ENCODE measurements around the gene PPFIBP1.

The PPFIBP1 gene

DNA sequence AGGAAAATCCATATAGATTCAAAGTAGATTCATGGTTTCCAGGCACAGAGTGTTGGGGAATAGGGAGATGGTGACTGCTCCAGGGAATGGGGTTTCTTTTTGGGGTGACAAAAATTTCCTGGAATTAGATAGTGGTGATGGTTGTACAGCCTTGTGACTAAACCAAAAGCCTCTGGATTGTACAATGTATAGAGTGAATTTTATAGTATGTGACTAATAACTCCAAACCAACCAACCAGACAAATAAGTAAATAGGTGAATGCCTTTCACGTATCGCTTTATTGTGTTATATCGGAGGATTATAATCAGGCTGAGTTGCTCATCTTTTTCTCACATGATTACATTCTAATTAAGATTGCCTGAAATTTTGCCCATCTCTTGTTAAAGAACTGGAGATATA, 24.6 kb upstream of the PPFIBP1 start:
- Histone ChIP-seq H3K14ac (ENCODE audit: low read length in 2 of 2) (no peak overlapping the region), H2BK12ac (ENCODE audit: low read length in 2 of 2) (no peak overlapping the region), H2BK120ac (ENCODE audit: low read depth, low read length) (no peak overlapping the region), H3K79me1 (replicated peaks; ENCODE audit: low read length, poor library complexity, severe bottlenecking) (no peaks in the 10 kb centered on the region), H3K4me3 (ENCODE audit: insufficient read depth in 1 of 2, low read depth in 1 of 2, low read length in 2 of 2) (no peak overlapping the region), H3K23ac (ENCODE audit: low read length in 2 of 2) (no peak overlapping the region), H2BK5ac (ENCODE audit: low read depth, low read length, poor library complexity, severe bottlenecking) (no peak overlapping the region), H2AFZ (ENCODE audit: low read depth, low read length) (no peak overlapping the region), H3K27me3 (ENCODE audit: control insufficient read depth in 1 of 2, insufficient read depth in 1 of 2, low read length in 2 of 2) (no peaks in the 10 kb centered on the region), H3K18ac (ENCODE audit: low read depth in 1 of 2, low read length in 2 of 2) (no peak overlapping the region), H3K27ac (ENCODE audit: low read length, poor library complexity, severe bottlenecking) (no peak overlapping the region), H3K36me3 (ENCODE audit: control insufficient read depth in 1 of 2, insufficient read depth in 2 of 2, low read depth in 1 of 2, low read length in 2 of 2) (no peaks in the 10 kb centered on the region), H3K4me1 (ENCODE audit: control insufficient read depth, insufficient read depth, low read depth, low read length) (no peaks in the 10 kb centered on the region), H2BK15ac (ENCODE audit: low read depth, poor library complexity, severe bottlenecking) (no peak overlapping the region), H3K9ac (ENCODE audit: low read length) (no peak overlapping the region), H3K9me3 (ENCODE audit: control insufficient read depth, low read length) (no peaks in the 10 kb centered on the region), H4K8ac (ENCODE audit: low read length) (no peak overlapping the region), H4K91ac (ENCODE audit: low read length) (no peak overlapping the region), H3K4me2 (ENCODE audit: low read length, poor library complexity, severe bottlenecking) (no peak overlapping the region), H3K4ac (ENCODE audit: low read depth in 1 of 2, low read length in 2 of 2) (no peak overlapping the region), H2AK5ac (ENCODE audit: low read length, severe bottlenecking) (no peak overlapping the region)
- WGBS: no CpG with 5 or more reads among the region's 3 CpGs
- no peak for DNase-seq

GRCh38 chr12:27500546-27500945, 23.5 kb upstream of the PPFIBP1 start:
- no peak overlapping the region for H2BK15ac ChIP-seq (ENCODE audit: low read depth, poor library complexity, severe bottlenecking)
- DNase-seq: no peak
- no peaks in the 10 kb centered on the region for H3K79me1 ChIP-seq (replicated peaks; ENCODE audit: low read length, poor library complexity, severe bottlenecking)
- no peak overlapping the region for H3K4ac ChIP-seq (ENCODE audit: low read depth in 1 of 2, low read length in 2 of 2)
- no peak overlapping the region for H2AFZ ChIP-seq (ENCODE audit: low read depth, low read length)
- no peak overlapping the region for H3K27ac ChIP-seq (ENCODE audit: low read length, poor library complexity, severe bottlenecking)
- no peak overlapping the region for H2AK5ac ChIP-seq (ENCODE audit: low read length, severe bottlenecking)
- no peak overlapping the region for H3K4me3 ChIP-seq (ENCODE audit: insufficient read depth in 1 of 2, low read depth in 1 of 2, low read length in 2 of 2)
- H3K9me3 ChIP-seq (ENCODE audit: control insufficient read depth, low read length): no peaks in the 10 kb centered on the region
- no peak overlapping the region for H2BK5ac ChIP-seq (ENCODE audit: low read depth, low read length, poor library complexity, severe bottlenecking)
- H3K27me3 ChIP-seq (ENCODE audit: control insufficient read depth in 1 of 2, insufficient read depth in 1 of 2, low read length in 2 of 2): no peaks in the 10 kb centered on the region
- no peak overlapping the region for H3K18ac ChIP-seq (ENCODE audit: low read depth in 1 of 2, low read length in 2 of 2)
- H3K9ac ChIP-seq (ENCODE audit: low read length): no peak overlapping the region
- no peak overlapping the region for H3K23ac ChIP-seq (ENCODE audit: low read length in 2 of 2)
- no peak overlapping the region for H2BK120ac ChIP-seq (ENCODE audit: low read depth, low read length)
- no peak overlapping the region for H4K91ac ChIP-seq (ENCODE audit: low read length)
- H3K4me2 ChIP-seq (ENCODE audit: low read length, poor library complexity, severe bottlenecking): no peak overlapping the region
- no peak overlapping the region for H2BK12ac ChIP-seq (ENCODE audit: low read length in 2 of 2)
- 79% methylated on average over 3 of the region's 3 CpGs for WGBS
- no peaks in the 10 kb centered on the region for H3K36me3 ChIP-seq (ENCODE audit: control insufficient read depth in 1 of 2, insufficient read depth in 2 of 2, low read depth in 1 of 2, low read length in 2 of 2)
- H4K8ac ChIP-seq (ENCODE audit: low read length): no peak overlapping the region
- no peak overlapping the region for H3K14ac ChIP-seq (ENCODE audit: low read length in 2 of 2)
- H3K4me1 ChIP-seq (ENCODE audit: control insufficient read depth, insufficient read depth, low read depth, low read length): no peaks in the 10 kb centered on the region

DNA sequence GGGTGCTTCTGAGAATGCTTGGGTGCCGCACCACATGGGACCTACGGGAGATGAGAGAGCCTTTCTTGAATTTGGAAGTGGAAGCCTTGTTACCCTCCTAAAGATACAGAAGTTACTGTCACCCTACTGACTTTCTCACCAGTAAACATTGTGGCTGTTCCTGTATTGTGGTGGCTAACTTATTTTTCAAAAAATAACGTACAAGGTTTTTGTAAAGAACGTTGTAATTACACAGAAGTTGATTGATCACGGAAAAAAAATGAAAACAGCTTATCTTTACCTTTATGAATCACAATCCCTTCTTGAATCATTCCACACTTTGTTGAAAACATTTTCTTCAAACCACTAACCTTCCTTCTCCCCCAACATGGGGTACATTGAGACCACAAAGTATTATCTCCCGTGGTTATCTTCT, 22.0 kb upstream of the PPFIBP1 start:
- no peak for DNase-seq
- WGBS: 98% methylated on average over 6 of the region's 6 CpGs
- no peak overlapping the region for H3K9ac ChIP-seq (ENCODE audit: low read length)

DNA sequence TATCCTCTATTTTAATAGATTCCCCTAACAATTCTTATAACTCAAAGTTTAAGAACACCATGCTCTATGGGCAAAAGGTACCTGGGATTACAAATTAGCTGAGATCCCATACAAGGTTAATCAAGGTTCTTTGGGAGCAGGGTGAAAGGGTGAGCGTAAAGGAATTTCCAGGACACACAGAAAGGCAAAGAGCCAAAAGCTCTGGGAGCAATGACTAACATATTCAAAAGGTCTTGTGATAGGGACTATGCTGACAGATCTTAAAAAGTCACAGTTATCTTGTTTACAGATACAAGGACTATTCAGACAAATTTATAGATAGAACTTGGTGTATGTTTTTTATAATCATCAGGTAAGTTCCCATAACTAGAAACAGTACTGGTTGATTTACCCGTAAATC, 19.5 kb upstream of the PPFIBP1 start:
- no peak overlapping the region for H4K8ac ChIP-seq (ENCODE audit: low read length)
- no peak overlapping the region for H2BK15ac ChIP-seq (ENCODE audit: low read depth, poor library complexity, severe bottlenecking)
- no peak overlapping the region for H3K14ac ChIP-seq (ENCODE audit: low read length in 2 of 2)
- no peak overlapping the region for H3K23ac ChIP-seq (ENCODE audit: low read length in 2 of 2)
- H2BK5ac ChIP-seq (ENCODE audit: low read depth, low read length, poor library complexity, severe bottlenecking): no peak overlapping the region
- no peaks in the 10 kb centered on the region for H3K36me3 ChIP-seq (ENCODE audit: control insufficient read depth in 1 of 2, insufficient read depth in 2 of 2, low read depth in 1 of 2, low read length in 2 of 2)
- H3K79me1 ChIP-seq (replicated peaks; ENCODE audit: low read length, poor library complexity, severe bottlenecking): no peaks in the 10 kb centered on the region
- H3K4me3 ChIP-seq (ENCODE audit: insufficient read depth in 1 of 2, low read depth in 1 of 2, low read length in 2 of 2): no peak overlapping the region
- DNase-seq: no peak
- no peaks in the 10 kb centered on the region for H3K9me3 ChIP-seq (ENCODE audit: control insufficient read depth, low read length)
- WGBS: 82% methylated on average over 1 of the region's 2 CpGs
- no peak overlapping the region for H3K4ac ChIP-seq (ENCODE audit: low read depth in 1 of 2, low read length in 2 of 2)
- H3K4me2 ChIP-seq (ENCODE audit: low read length, poor library complexity, severe bottlenecking): no peak overlapping the region
- no peaks in the 10 kb centered on the region for H3K27me3 ChIP-seq (ENCODE audit: control insufficient read depth in 1 of 2, insufficient read depth in 1 of 2, low read length in 2 of 2)
- no peak overlapping the region for H3K27ac ChIP-seq (ENCODE audit: low read length, poor library complexity, severe bottlenecking)
- no peak overlapping the region for H2AFZ ChIP-seq (ENCODE audit: low read depth, low read length)
- no peak overlapping the region for H4K91ac ChIP-seq (ENCODE audit: low read length)
- no peak overlapping the region for H2BK120ac ChIP-seq (ENCODE audit: low read depth, low read length)
- no peaks in the 10 kb centered on the region for H3K4me1 ChIP-seq (ENCODE audit: control insufficient read depth, insufficient read depth, low read depth, low read length)
- H3K9ac ChIP-seq (ENCODE audit: low read length): peak overlapping the region; percentile 75
- H2BK12ac ChIP-seq (ENCODE audit: low read length in 2 of 2): no peak overlapping the region
- no peak overlapping the region for H2AK5ac ChIP-seq (ENCODE audit: low read length, severe bottlenecking)
- no peak overlapping the region for H3K18ac ChIP-seq (ENCODE audit: low read depth in 1 of 2, low read length in 2 of 2)

More for the DNA sequence above, 22.0 kb upstream of the PPFIBP1 start:
- H3K9me3 ChIP-seq (ENCODE audit: control insufficient read depth, low read length): no peaks in the 10 kb centered on the region
- H2BK12ac ChIP-seq (ENCODE audit: low read length in 2 of 2): no peak overlapping the region
- H3K14ac ChIP-seq (ENCODE audit: low read length in 2 of 2): no peak overlapping the region
- H3K36me3 ChIP-seq (ENCODE audit: control insufficient read depth in 1 of 2, insufficient read depth in 2 of 2, low read depth in 1 of 2, low read length in 2 of 2): no peaks in the 10 kb centered on the region
- H2AFZ ChIP-seq (ENCODE audit: low read depth, low read length): no peak overlapping the region
- H2BK5ac ChIP-seq (ENCODE audit: low read depth, low read length, poor library complexity, severe bottlenecking): no peak overlapping the region
- H2BK15ac ChIP-seq (ENCODE audit: low read depth, poor library complexity, severe bottlenecking): no peak overlapping the region
- no peak overlapping the region for H3K18ac ChIP-seq (ENCODE audit: low read depth in 1 of 2, low read length in 2 of 2)
- no peak overlapping the region for H4K8ac ChIP-seq (ENCODE audit: low read length)
- H3K23ac ChIP-seq (ENCODE audit: low read length in 2 of 2): no peak overlapping the region
- H3K27ac ChIP-seq (ENCODE audit: low read length, poor library complexity, severe bottlenecking): no peak overlapping the region
- H2BK120ac ChIP-seq (ENCODE audit: low read depth, low read length): no peak overlapping the region
- H3K4me3 ChIP-seq (ENCODE audit: insufficient read depth in 1 of 2, low read depth in 1 of 2, low read length in 2 of 2): no peak overlapping the region
- H2AK5ac ChIP-seq (ENCODE audit: low read length, severe bottlenecking): no peak overlapping the region
- H4K91ac ChIP-seq (ENCODE audit: low read length): no peak overlapping the region
- no peaks in the 10 kb centered on the region for H3K4me1 ChIP-seq (ENCODE audit: control insufficient read depth, insufficient read depth, low read depth, low read length)
- no peaks in the 10 kb centered on the region for H3K79me1 ChIP-seq (replicated peaks; ENCODE audit: low read length, poor library complexity, severe bottlenecking)
- H3K4me2 ChIP-seq (ENCODE audit: low read length, poor library complexity, severe bottlenecking): no peak overlapping the region
- H3K4ac ChIP-seq (ENCODE audit: low read depth in 1 of 2, low read length in 2 of 2): no peak overlapping the region
- H3K27me3 ChIP-seq (ENCODE audit: control insufficient read depth in 1 of 2, insufficient read depth in 1 of 2, low read length in 2 of 2): no peaks in the 10 kb centered on the region
